ENCODE data around the gene ASPRV1. TPM values are rescaled to one million over a fixed set of nuclear protein-coding genes. Genes with fewer than 3 reads are reported as not detected.

Gene ASPRV1
- total RNA-seq, 1 donor from 2014 or later: 4.3 TPM

- DNase-seq (ENCODE audit: low spot score in 2 of 2): peak in 1 of 2 donors; percentile 7
- intact Hi-C loops (cut with DNase I): no loop called here
- Histone ChIP-seq H3K4me3 (no peak overlapping the region), H3K4me1 (no peaks in the 10 kb centered on the region), H3K27me3 (no peaks in the 10 kb centered on the region), H3K36me3 (no peaks in the 10 kb centered on the region), H3K9me3 (no peaks in the 10 kb centered on the region), H3K27ac (no peak overlapping the region)
- no peak for TF ChIP-seq CTCF (IDR thresholded peaks at IDR 0.05)
Measured at GRCh38 chr2:69958480-69958879, 3.0 kb downstream of the ASPRV1 start.

GRCh38 chr2:69957965-69958364 is 3.5 kb downstream of the ASPRV1 start:
- no peak for TF ChIP-seq CTCF (IDR thresholded peaks at IDR 0.05)

GRCh38 chr2:69956475-69956979 is 4.9 kb downstream of the ASPRV1 start:
- no peak for TF ChIP-seq CTCF (IDR thresholded peaks at IDR 0.05)
- intact Hi-C loops (cut with DNase I): no loop called here
- no peaks in the 10 kb centered on the region for H3K27me3 ChIP-seq

More at GRCh38 chr2:69957965-69958364, 3.5 kb downstream of the ASPRV1 start:
- H3K27ac ChIP-seq: no peak overlapping the region
- intact Hi-C loops (cut with DNase I): no loop called here
- H3K36me3 ChIP-seq: no peaks in the 10 kb centered on the region
- DNase-seq (ENCODE audit: low spot score in 2 of 2): peak in 1 of 2 donors; percentile 44
- H3K4me1 ChIP-seq: no peaks in the 10 kb centered on the region
- no peaks in the 10 kb centered on the region for H3K9me3 ChIP-seq
- no peaks in the 10 kb centered on the region for H3K27me3 ChIP-seq
- H3K4me3 ChIP-seq: no peak overlapping the region

GRCh38 chr2:69955029-69955428 is 6.4 kb downstream of the ASPRV1 start:
- Histone ChIP-seq H3K27ac (no peak overlapping the region), H3K9me3 (no peaks in the 10 kb centered on the region), H3K4me3 (no peak overlapping the region), H3K27me3 (no peaks in the 10 kb centered on the region), H3K36me3 (no peaks in the 10 kb centered on the region), H3K4me1 (no peaks in the 10 kb centered on the region)
- intact Hi-C loops (cut with DNase I): no loop called here
- peak in 1 of 2 donors; percentile 52 for DNase-seq (ENCODE audit: low spot score in 2 of 2)
- TF ChIP-seq CTCF (IDR thresholded peaks at IDR 0.05): no peak

More at GRCh38 chr2:69956475-69956979, 4.9 kb downstream of the ASPRV1 start:
- Histone ChIP-seq H3K4me1 (no peaks in the 10 kb centered on the region), H3K4me3 (no peak overlapping the region), H3K27ac (no peak overlapping the region), H3K9me3 (no peaks in the 10 kb centered on the region), H3K36me3 (no peaks in the 10 kb centered on the region)
- DNase-seq (ENCODE audit: low spot score in 2 of 2): peak in 1 of 2 donors; percentile 43

- Histone ChIP-seq H3K9me3 (no peaks in the 10 kb centered on the region), H3K4me3 (no peak overlapping the region), H3K27ac (no peak overlapping the region), H3K27me3 (no peaks in the 10 kb centered on the region), H3K4me1 (no peaks in the 10 kb centered on the region), H3K36me3 (no peaks in the 10 kb centered on the region)
- TF ChIP-seq CTCF (IDR thresholded peaks at IDR 0.05): no peak
- intact Hi-C loops (cut with DNase I): no loop called here
- DNase-seq (ENCODE audit: low spot score in 2 of 2): no peak
Measured at GRCh38 chr2:69954084-69954483, 7.3 kb downstream of the ASPRV1 start.

Measured in ascending aorta (tissue), 2 donors.